GM15510 (cell line): ENCODE measurements around the gene LRBA.

Experiments used
- POLR2A ChIP-seq: IDR thresholded peaks from 3 replicates; pipeline ENCODE4 v1.6.1; 2011; ENCODE audit warnings: borderline replicate concordance; ENCODE audit not compliant: insufficient read length; ENCODE audit errors: extremely low read depth

LRBA gene

DNA sequence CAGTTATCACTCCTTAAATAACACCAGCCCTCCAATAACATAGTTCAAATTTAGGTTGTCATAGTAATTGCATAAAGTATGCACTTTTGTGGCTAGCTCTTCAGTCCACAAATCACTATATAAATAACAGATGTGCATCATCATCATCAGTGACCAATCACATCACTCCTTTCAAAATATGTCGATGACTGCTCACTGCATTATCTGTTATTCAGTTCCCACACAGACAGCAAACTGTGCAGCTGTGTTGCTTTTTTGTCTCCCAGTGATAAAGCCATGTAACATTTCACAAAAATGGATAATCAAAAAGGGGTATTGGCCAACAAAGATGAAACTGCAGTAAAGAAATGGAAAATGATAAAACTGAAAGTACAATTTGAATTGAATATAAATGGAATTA is 731.4 kb downstream of the LRBA start:
- no peak for TF ChIP-seq POLR2A

DNA sequence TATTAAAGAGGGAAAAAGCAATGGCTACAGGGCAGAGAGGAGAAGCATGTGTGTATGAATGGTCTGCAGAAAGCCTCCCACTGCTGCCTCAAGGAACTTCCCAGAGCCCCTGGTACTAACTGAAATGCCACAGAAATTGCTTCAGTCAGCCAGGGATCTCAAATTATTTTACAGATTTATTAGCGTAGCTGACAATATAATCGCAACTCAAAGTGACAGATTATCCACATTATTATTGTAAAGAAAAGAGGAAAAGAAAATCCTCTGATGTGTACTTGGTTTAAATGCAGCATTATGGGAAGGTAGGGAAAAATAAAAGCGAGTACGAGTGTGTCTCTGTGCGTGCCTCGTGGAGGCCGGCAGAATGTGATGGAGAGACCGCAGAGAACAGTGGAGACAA is 734.1 kb downstream of the LRBA start:
- no peak for TF ChIP-seq POLR2A

DNA sequence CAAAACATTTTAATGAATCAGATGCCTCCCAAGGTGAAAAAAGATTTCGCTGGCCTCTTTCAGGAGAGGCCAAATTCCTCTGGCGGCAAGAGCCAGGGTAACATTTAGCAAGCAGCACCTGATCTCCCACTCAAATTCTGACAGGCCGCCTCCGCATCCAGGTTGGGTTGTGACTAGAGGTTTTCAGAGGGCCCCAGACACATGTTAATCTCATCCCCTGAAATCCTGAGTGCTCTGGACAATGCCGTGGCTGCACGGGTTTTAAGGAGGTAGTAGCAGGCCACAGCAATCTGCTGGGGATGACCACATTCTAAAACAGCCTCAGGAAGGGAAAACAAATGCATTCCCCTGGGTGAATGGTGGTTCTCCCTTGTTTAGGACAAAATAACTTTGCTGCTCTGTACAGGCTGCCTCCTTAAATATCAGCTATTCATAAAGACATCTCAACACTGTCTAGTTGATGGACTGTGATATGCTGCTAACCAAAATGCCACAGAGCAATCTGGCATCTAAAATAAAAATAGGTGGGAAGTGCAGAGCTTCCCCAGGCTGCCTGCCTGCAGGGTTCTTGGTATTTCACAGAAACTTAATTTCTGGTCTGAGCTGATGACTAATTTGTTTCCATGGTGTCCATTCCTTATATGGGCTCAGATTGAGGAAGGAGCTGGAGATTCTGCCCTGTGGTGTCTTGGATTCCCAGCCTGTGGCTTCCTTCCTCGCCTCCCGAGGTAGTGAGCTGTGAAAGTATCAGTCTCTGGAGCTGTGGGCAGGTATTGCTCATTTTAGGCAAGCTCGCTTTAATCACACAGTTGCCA is 734.8 kb downstream of the LRBA start:
- TF ChIP-seq POLR2A: no peak

DNA sequence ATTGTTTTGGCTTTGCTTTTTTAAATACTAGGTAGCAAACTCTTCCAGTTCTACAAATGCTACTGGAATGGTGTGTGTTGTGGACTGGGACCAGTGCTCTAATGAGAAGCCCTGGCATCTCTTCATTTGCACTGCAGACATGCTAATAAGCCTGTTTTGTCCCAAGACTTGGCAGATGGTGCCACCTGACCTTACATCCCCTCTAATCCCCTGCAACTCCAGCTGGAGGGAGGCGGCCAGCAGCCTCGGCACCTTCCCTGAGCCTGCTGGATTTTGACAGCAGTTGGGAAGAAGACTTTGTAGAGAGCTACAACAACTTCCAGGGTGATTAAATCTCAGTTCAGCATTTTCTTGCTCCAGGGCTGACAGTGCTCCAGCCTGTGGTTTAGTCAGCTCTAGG is 736.9 kb downstream of the LRBA start:
- no peak for TF ChIP-seq POLR2A

DNA sequence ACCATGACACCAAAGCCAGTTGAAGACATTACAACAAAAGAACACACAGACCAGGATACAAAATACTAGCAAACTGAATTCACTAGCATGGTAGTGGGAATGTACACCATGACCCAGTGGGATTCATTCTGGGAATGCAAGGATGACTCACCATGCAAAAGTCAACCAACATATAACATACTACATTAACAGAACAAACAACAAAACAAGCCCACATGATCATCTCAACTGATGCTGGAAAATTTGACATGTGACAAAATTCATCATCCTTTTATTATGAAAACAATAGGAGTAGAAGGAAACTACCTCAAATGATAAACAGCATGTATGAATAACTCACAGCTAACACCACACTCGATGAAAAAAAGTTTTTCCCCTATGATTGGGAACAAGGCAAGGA is 746.6 kb downstream of the LRBA start:
- no peak for TF ChIP-seq POLR2A

DNA sequence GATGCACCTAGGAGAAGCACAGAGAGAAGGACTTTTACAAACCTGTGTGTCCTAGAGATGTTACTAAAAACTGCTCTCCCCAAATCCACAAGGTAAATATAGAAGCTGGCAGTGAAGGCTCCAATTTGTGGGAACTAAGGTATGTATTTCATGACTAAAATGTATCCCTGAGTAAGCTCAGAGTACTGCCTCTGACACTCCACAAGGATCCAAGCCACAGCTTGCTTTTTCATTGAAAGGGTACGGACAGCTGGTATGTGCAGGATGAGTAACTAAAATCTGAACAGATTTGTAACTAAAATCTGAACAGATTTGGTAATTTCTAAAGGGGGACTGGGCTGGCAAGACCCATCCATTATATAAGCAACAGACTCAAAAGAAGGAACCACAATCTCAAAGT is 749.3 kb downstream of the LRBA start:
- no peak for TF ChIP-seq POLR2A

DNA sequence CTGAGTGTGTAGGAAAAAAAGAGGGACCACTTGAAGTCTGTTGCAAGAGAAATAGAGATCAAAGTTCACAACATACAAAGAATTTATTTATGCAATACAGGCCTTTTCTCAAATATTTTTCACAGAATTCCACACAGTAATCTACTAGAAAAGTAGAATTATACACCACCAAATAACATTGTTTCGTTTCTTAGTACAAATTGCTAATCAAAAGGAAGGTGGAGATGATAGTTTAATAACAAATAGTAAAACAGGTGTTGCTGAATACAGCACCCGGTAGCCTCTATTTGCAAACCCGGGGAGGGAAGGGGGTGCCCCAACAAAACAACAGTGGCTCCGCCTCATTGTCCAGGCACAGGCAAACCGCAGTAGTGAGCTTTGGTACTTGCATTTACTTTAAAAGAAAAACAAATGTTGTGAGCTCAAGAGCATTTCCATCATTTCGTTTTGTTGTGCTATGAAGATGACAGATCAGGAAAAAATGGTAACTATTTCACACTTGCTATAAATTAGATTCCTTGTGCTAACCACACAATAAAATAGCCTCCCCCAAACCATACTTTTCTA is 750.4 kb downstream of the LRBA start:
- no peak for TF ChIP-seq POLR2A

DNA sequence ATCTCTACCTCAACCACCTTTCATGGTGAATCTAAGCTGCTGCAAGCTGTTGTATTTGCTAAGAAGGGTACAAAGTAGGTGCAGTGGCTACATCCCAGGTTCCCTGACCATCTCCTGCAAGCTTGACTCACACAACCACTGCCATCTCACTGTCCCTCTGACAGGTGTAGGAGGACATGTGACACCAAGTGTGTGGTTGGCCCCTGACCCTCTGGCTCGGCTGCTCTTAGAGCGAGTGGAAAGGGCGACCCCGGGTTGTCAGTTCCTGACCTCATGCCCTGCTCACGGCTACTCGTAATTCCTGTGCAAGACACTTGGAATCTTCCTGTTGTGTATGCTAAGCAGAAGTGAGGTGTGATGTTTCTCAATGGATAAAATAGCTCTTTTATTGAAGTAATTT is 752.5 kb downstream of the LRBA start:
- no peak for TF ChIP-seq POLR2A

DNA sequence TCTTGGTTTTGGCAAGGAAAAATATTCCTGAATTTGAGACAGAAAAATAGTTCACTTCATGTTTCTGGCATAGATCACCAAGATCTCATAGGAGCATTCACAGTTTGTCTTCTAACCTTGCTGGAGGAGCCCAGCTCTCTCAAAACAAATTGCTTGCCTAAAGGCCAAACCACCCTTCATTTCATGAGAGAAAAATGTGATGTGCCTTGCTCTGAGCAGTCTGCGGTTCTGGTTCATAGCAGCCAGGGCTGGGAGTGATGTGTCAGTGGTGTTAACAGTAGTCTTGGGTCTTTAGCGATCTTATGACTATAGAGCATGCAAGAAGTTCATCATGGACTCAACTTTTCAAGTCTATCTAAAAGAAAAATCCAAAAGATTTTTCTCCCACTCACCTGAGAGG is 753.5 kb downstream of the LRBA start:
- TF ChIP-seq POLR2A: no peak

DNA sequence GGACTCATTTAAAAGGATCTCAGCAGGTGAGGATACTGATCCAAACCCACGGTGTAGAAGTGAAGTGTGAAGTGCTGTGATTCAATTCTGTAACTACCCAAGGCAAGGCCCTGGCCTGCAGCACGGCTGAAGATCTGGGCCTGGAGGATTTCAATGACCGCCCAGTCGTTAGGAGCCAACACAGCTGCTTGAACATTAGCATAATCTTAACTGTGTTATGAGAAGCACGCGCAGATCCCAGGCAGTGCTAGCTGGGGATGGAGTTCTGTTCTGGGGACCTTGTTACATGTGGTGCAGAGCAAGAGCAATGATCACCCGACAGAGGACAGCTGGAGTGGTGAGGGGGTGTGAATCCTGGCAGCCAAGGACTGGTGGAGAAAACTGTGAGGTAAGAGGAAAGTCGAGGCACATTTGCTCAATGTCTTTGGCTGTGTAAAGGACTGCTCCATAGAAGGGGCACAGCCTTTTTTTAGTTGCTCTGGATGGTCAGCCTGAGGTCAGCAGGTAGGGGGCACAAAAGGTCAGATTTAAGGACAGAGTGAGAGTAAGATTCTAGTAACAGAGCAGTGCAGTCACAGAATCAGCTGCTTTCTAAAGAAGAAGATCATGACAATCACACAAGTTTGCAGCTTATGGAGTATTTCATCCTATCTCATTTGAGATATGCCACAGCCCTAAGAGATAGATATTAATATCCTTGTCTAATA is 755.1 kb downstream of the LRBA start:
- TF ChIP-seq POLR2A: no peak

DNA sequence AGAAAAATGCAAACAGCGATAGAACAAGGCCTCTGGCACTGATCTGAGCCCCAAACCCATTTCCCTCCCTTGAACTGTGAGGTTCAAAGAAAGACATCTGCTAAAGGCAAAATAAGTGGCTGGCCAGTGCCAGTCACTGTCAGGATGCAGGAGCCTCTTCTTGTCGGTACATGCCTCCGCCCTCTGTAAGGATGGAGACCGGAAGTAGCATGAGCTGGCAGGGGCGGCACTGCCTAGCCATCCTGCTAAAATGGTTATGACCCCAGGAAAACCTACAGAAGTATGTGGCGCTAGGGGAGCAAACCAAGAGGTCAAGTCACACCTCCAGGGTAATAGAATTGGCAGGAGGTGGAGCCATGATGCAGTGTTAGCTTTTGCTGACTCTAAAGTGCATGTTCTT is 756.5 kb downstream of the LRBA start:
- TF ChIP-seq POLR2A: no peak

DNA sequence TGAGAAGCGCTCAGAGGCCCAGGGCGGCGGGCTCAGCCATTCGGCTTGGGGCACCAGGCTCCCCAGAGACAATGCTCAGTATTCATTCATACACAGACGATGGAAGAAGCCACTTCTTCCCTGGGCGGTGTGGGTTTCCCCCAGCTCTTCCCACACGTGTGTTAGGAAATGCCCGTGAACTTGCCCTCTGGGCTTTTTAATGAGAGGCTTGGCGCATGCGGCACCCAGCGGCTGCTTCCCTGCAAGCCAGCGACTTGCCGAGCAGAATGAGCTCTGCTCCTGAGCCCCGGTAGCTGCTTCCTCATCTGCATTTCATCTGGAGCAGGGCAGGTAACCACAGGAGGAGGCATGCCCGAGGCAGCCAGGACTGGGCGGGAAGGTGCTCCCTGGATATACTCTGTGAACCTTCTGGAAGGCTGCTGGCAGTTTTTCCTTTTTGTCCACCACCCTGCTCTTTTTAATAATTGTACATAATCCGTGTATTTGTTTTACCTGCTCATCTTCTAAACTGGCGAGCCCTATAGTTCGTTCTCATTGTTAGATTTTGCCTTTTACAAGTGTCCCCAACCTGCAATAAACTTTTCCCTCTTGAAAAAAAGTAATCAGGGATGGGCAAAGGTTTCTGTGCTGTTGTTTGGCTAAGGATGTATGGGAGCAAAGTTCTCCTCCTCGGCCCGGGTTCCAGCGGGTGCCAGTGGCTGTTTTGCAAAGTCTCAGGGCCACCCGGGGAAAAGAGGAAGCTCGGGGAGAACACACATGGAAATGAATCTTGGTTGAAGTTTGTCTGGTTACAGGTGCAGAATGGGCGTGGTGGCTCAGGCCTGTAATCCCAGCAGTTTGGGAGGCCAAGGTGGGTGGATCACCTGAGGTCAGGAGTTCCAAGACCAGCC is 758.0 kb downstream of the LRBA start:
- TF ChIP-seq POLR2A: no peak

DNA sequence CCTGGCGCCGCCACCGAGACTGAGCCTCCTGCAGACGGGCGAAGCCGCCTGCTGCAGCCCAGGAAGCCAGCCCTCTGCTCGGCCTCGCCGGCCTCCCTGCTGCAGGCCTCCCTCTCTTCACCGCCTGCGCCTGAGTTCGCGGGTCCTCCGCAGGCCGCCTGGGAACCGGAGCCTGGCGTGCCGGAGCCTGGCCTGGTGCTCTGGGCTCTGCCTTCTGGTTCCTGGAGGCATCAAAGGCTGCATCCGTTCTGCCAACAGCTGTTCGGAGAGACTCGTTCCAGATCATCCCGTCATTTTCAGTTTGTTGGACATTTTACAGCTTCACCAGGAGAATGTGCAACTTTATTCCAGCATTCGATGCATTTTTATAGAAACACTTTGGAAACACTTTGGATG is 758.9 kb downstream of the LRBA start:
- TF ChIP-seq POLR2A: no peak

DNA sequence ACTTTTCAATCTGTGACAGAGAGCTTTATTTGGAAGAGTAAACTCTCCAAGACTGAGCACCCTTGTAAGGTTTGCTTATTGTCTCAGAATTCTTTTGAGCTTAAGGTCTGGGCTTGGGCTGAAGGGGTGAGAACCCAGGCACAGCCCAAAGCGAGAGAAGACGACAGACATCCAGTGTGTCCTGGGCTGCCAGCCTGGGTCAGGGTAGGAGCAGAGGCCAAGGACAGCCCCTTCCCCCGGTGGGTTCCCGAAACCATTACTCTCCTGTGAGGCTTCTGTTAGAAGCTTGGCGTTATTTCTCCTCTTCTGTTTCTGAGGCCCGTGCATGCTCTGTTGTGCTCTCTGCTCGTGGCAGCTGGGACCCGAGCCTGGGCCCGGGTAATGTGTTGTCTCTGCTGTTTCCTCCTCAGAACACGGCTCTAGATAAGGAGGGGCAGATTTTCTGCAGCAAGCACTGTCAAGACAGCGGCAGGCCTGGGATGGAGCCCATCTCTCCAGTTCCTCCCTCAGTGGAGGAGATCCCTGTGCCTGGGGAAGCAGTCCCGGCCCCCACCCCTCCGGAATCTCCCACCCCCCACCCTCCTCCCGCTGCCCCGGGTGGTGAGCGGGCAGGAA is 759.4 kb downstream of the LRBA start:
- TF ChIP-seq POLR2A: no peak

DNA sequence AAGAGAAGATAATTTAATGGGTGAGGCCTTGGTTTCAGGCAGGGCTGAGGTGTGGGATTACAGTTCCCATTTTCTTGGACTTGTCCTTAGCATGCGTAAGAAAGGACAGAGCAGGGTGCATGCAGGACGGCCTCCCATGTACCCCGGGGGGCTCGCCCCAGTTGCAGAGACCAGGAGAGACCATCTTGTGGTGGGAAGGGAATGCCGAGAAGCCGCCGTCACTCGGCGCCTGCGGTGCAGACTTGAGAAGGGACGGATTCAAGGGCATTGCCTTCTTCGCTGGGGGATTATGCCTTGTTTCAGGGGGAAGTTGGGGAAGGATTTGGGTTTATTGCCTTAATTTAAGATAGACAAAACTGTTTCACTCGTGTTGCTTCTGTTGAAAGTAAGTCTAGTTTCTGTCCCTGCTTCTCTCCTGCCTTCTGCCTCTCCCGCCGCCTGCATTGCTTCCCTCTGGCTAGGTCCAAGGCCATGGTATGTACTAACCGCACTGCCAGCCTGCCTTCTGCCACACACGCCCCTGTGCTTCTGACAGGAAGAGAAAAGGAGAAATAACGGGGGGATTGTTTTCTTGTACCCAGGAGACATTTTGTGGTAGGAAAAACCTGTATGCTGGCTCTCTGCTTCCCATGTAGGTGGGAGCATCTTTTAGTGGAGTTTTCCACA is 761.0 kb downstream of the LRBA start:
- TF ChIP-seq POLR2A: no peak

DNA sequence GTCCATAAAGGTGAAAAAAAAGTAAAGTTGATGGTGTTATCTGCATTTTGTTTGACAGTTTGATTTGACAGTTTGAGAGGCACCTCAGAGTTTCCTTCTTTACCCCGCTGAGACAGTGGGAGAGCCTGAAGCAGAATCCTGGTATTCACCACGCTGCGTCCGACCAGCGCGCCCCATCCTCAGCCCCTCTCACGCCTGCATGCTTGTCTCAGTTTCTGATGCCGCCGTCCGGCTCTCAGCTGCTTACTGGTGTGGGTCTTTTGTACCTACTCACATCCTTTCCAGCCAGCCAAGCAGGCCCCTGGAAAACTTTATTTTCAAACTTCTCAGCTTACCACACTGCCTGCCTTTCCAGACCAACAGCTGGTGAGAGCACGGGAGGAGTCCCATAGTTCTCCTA is 761.7 kb downstream of the LRBA start:
- no peak for TF ChIP-seq POLR2A
